Endothelial cell of umbilical vein (primary cell): ENCODE data around the gene APOL2. TPM values are rescaled to one million over a fixed set of nuclear protein-coding genes. Genes with fewer than 3 reads are reported as not detected.

Experiments used
- BruUV-seq: library from RNA; stranded (reverse); fragments of 400-500 nt; replicated peaks from 2 replicates; lab custom pipeline; 2021; lab: Mats Ljungman, UMichigan
- CTCF ChIA-PET: fragments of 300-600, 350-600 bp; sonication (Branson Sonifier 250); formaldehyde crosslinking; loops from one replicate; lab custom pipeline; 2021; ENCODE audit warnings: antibody characterized with exemption, inconsistent platforms; lab: Charles Lee
- POLR2A ChIA-PET: fragments of 300-600, 350-600 bp; sonication (Branson Sonifier 250); formaldehyde crosslinking; loops from one replicate; lab custom pipeline; 2021; ENCODE audit warnings: antibody characterized with exemption, inconsistent platforms; lab: Charles Lee
- DNase-seq: peaks from one replicate; pipeline ENCODE4 v3.0.0-alpha.2; 2011; ENCODE audit warnings: low read depth, low spot score
- FAIRE-seq: peaks from 2 replicates; lab custom pipeline; 2011; peaks lifted over from hg19 to GRCh38; lab: Jason Lieb, UNC
- H2AFZ ChIP-seq: 2 replicates; pipeline ENCODE4 v1.6.0; 2012; ENCODE audit warnings: low read depth, low read length, control low read depth, inconsistent platforms
- H3K27ac ChIP-seq: 2 replicates; pipeline ENCODE4 v1.5.1; 2011; ENCODE audit warnings: low read depth, mild to moderate bottlenecking, control low read depth, low read length, moderate library complexity; ENCODE audit not compliant: insufficient read depth
- H3K27me3 ChIP-seq, 2 experiments: 2 replicates each; pipeline versions ENCODE4 v1.6.0 to v1.6.1; 2011; ENCODE audit warnings: low read length in 2 of 2, mixed read lengths in 1 of 2; ENCODE audit not compliant: control insufficient read depth in 2 of 2, insufficient read depth in 2 of 2
- H3K36me3 ChIP-seq, 2 experiments: 2 replicates in 1 of 2; 3 replicates in 1 of 2; pipeline ENCODE4 v1.5.1; 2011; ENCODE audit warnings: low read length in 2 of 2, mild to moderate bottlenecking in 1 of 2, moderate library complexity in 1 of 2; ENCODE audit not compliant: control insufficient read depth in 2 of 2, insufficient read depth in 2 of 2; ENCODE audit errors: extremely low read depth in 1 of 2
- H3K4me1 ChIP-seq: 3 replicates; pipeline ENCODE4 v1.5.1; 2011; ENCODE audit warnings: mild to moderate bottlenecking, low read length; ENCODE audit not compliant: control insufficient read depth, insufficient read depth; ENCODE audit errors: extremely low read depth
- H3K4me2 ChIP-seq: 2 replicates; pipeline ENCODE4 v1.6.1; 2011; ENCODE audit warnings: low read length, control low read depth, mixed read lengths; ENCODE audit not compliant: insufficient read depth
- H3K4me3 ChIP-seq, 3 experiments: fragments of 200-600 bp in 1 of 3; sonication (generic), shearing (Covaris generic) in 1 of 3; replicated peaks in 1 of 3; 2 replicates each; pipeline ENCODE4 v1.5.1; 2011 to 2016; ENCODE audit warnings: control low read depth in 3 of 3, low read length in 3 of 3, mild to moderate bottlenecking in 2 of 3, inconsistent platforms in 1 of 3, low read depth in 1 of 3, moderate library complexity in 1 of 3; ENCODE audit not compliant: insufficient read depth in 1 of 3
- H3K79me2 ChIP-seq: 2 replicates; pipeline ENCODE4 v1.6.0; 2012; ENCODE audit warnings: low read length, inconsistent platforms; ENCODE audit not compliant: control insufficient read depth, insufficient read depth
- H3K9ac ChIP-seq: replicated peaks from 2 replicates; pipeline ENCODE3; 2011; ENCODE audit warnings: low read length, control low read depth; ENCODE audit not compliant: insufficient read depth; ENCODE audit errors: extremely low read depth
- H3K9me1 ChIP-seq: replicated peaks from 3 replicates; pipeline ENCODE4 v1.6.0; 2011; ENCODE audit warnings: mild to moderate bottlenecking, low read length; ENCODE audit not compliant: control insufficient read depth, insufficient read depth; ENCODE audit errors: extremely low read depth
- H3K9me3 ChIP-seq: replicated peaks from 2 replicates; pipeline ENCODE4 v1.5.1; 2012; ENCODE audit warnings: low read length, inconsistent platforms; ENCODE audit not compliant: control insufficient read depth, insufficient read depth
- H4K20me1 ChIP-seq: replicated peaks from 2 replicates; pipeline ENCODE3; 2011; ENCODE audit warnings: mild to moderate bottlenecking, low read length; ENCODE audit not compliant: control insufficient read depth, insufficient read depth; ENCODE audit errors: extremely low read depth
- EZH2 ChIP-seq: IDR thresholded peaks from 2 replicates; pipeline ENCODE4 v1.6.1; 2012; ENCODE audit warnings: borderline replicate concordance, low read depth, mild to moderate bottlenecking, moderate library complexity, low read length, inconsistent platforms; ENCODE audit not compliant: severe bottlenecking
- FOS ChIP-seq: IDR thresholded peaks from 2 replicates; pipeline ENCODE4 v1.6.1; 2011; ENCODE audit warnings: mild to moderate bottlenecking, low read length, moderate library complexity, borderline replicate concordance; ENCODE audit not compliant: insufficient read depth
- GATA2 ChIP-seq: IDR thresholded peaks from 2 replicates; pipeline ENCODE4 v1.7.0; 2011; ENCODE audit warnings: low read depth, mild to moderate bottlenecking, moderate library complexity, mixed read lengths, low read length; ENCODE audit not compliant: insufficient read length, insufficient read depth
- JUN ChIP-seq: IDR thresholded peaks from 2 replicates; pipeline ENCODE4 v1.6.1; 2011; ENCODE audit warnings: borderline replicate concordance, low read depth; ENCODE audit not compliant: insufficient read length, insufficient read depth
- MAX ChIP-seq: IDR thresholded peaks from 2 replicates; pipeline ENCODE4 v1.6.1; 2011; ENCODE audit not compliant: insufficient read depth, insufficient read length
- MYC ChIP-seq: IDR thresholded peaks from one replicate; pipeline ENCODE4 v1.6.1; 2011; ENCODE audit warnings: mild to moderate bottlenecking, low read depth, low read length
- POLR2A ChIP-seq: IDR thresholded peaks from 2 replicates; pipeline ENCODE4 v1.6.1; 2012; ENCODE audit warnings: low read depth, mild to moderate bottlenecking, control low read depth, low read length
- POLR2AphosphoS5 ChIP-seq: IDR thresholded peaks from 2 replicates; pipeline ENCODE4 v1.6.1; 2012; ENCODE audit warnings: low read depth, mild to moderate bottlenecking, control low read depth, low read length, moderate library complexity; ENCODE audit not compliant: insufficient read depth
- dilution Hi-C: fragments of 300-500 bp; cut with MboI; formaldehyde crosslinking; loops from one replicate; pipeline ENCODE4 v1.15.0; 2019; ENCODE audit warnings: low sequenced_read_pairs; ENCODE audit not compliant: extremely low pct_ligation_motif_present
- intact Hi-C: fragments of 100-400 bp; cut with micrococcal nuclease; formaldehyde crosslinking; loops from one replicate; pipeline ENCODE4 v1.10.0; 2022
- polyA plus RNA-seq, 4 experiments: library from polyadenylated mRNA; depleted of rRNA in 3 of 4; stranded (reverse) in 3 of 4; unstranded in 1 of 4; fragments of >200 nt; gene quantifications; 2 replicates each; pipeline versions ENCODE4 v1.2.1 to v1.2.3, GENCODE V29; 2011 to 2012; ENCODE audit warnings: missing spikeins in 1 of 4
- total RNA-seq: library from RNA; stranded (reverse); gene quantifications from 2 replicates; pipeline ENCODE4 v1.2.3, GENCODE V29; 2021
- TF ChIP-seq, protein P1 (sequence below), 2 donors: IDR thresholded peaks; 1 replicate in 1 of 2; 2 replicates in 1 of 2; pipeline ENCODE4 v1.5.1; 2011; ENCODE audit warnings: low read length in 2 of 2, mild to moderate bottlenecking in 2 of 2, moderate library complexity in 2 of 2, control low read depth in 1 of 2, inconsistent platforms in 1 of 2, low read depth in 1 of 2; ENCODE audit not compliant: insufficient read depth in 1 of 2; ENCODE audit errors: extremely low read depth in 1 of 2

APOL2 gene
- total and polyA plus RNA-seq, 2 donors (not counting 3 experiments of a cell fraction or from before 2014, with no cell fraction given) = 16.9 to 37.6 TPM

GRCh38 chr22:36258701-36259614, 19.6 kb upstream of the APOL2 start:
- Histone ChIP-seq H3K79me2 (no peaks in the 10 kb centered on the region), H3K9me1 (no peaks in the 10 kb centered on the region), H4K20me1 (no peaks in the 10 kb centered on the region), H3K36me3 (no peaks in the 10 kb centered on the region), H3K27me3 (no peaks in the 10 kb centered on the region), H2AFZ (peak overlapping the region; percentile 80), H3K27ac (peak overlapping the region; percentile 31), H3K4me2 (peak overlapping the region; percentile 5), H3K9me3 (no peaks in the 10 kb centered on the region), H3K4me3 (no peak overlapping the region), H3K4me1 (peaks cover 25% of the 10 kb centered on the region), H3K9ac (peak overlapping the region; percentile 8)
- FAIRE-seq (peak; percentile 97), DNase-seq (peak; percentile 68)
- ChIA-PET POLR2A (no interaction called here), CTCF (interaction anchor here (1.5 to 2.1 kb wide), 7 partner anchors 16 to 193 kb away, joined by 3 to 7 read pairs (median 6); partner anchors contain the start of gene APOL2)
- dilution Hi-C loops = no loop called here
- BruUV-seq = no TSS peak
- TF ChIP-seq POLR2A = no peak
- no peak for TF ChIP-seq EZH2
- TF ChIP-seq MYC = no peak
- intact Hi-C loops = loop anchor here (1.0 kb wide), 1 partner anchor 20 kb away; the partner anchor contains the start of gene APOL2

- CTCF ChIA-PET = interaction anchor here (1.6 to 2.1 kb wide), 3 partner anchors 19 to 41 kb away, joined by 4 to 7 read pairs (median 6); partner anchors contain the start of gene APOL2
- intact Hi-C loops = loop anchor here (1.0 kb wide), 1 partner anchor 19 kb away; the partner anchor contains the start of gene APOL2
- no TSS peak for BruUV-seq
Observed at GRCh38 chr22:36257948-36258670, 18.8 kb upstream of the APOL2 start.

More at GRCh38 chr22:36257948-36258670, 18.8 kb upstream of the APOL2 start:
- Histone ChIP-seq H3K4me2 (no peak overlapping the region), H3K27ac (no peak overlapping the region), H3K4me1 (peaks cover 30% of the 10 kb centered on the region), H3K36me3 (no peaks in the 10 kb centered on the region), H3K79me2 (no peaks in the 10 kb centered on the region), H3K9ac (no peak overlapping the region), H3K9me1 (no peaks in the 10 kb centered on the region), H3K27me3 (no peaks in the 10 kb centered on the region), H2AFZ (no peak overlapping the region), H3K4me3 (no peak overlapping the region), H4K20me1 (no peaks in the 10 kb centered on the region), H3K9me3 (no peaks in the 10 kb centered on the region)
- dilution Hi-C loops = no loop called here
- FAIRE-seq = no peak
- TF ChIP-seq GATA2 = no peak
- TF ChIP-seq POLR2AphosphoS5 = no peak
- TF ChIP-seq POLR2A = no peak
- no peak for TF ChIP-seq MAX
- no peak for TF ChIP-seq JUN
- TF ChIP-seq, protein P1, sequence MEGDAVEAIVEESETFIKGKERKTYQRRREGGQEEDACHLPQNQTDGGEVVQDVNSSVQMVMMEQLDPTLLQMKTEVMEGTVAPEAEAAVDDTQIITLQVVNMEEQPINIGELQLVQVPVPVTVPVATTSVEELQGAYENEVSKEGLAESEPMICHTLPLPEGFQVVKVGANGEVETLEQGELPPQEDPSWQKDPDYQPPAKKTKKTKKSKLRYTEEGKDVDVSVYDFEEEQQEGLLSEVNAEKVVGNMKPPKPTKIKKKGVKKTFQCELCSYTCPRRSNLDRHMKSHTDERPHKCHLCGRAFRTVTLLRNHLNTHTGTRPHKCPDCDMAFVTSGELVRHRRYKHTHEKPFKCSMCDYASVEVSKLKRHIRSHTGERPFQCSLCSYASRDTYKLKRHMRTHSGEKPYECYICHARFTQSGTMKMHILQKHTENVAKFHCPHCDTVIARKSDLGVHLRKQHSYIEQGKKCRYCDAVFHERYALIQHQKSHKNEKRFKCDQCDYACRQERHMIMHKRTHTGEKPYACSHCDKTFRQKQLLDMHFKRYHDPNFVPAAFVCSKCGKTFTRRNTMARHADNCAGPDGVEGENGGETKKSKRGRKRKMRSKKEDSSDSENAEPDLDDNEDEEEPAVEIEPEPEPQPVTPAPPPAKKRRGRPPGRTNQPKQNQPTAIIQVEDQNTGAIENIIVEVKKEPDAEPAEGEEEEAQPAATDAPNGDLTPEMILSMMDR (IDR thresholded peaks at IDR 0.05; ENCODE audit: extremely low read depth in 1 of 2, insufficient read depth in 1 of 2, low read depth in 1 of 2, low read length in 2 of 2) = no peak
- no peak for TF ChIP-seq FOS
- no peak for TF ChIP-seq MYC
- no peak for TF ChIP-seq EZH2
- POLR2A ChIA-PET = no interaction called here
- DNase-seq = no peak
